ENCODE results near the gene TRIM17.
A peak's percentile ranks its signal among the peaks of the same experiment; 100 is the strongest.
"Not testable (repeated sequence)": the region's sequence is repeated elsewhere in the genome, so short reads cannot be mapped to it uniquely, and the experiment has no call there.

The TRIM17 gene

GRCh38 chr1:228448372-228448771, 31.7 kb upstream of the TRIM17 start:
- DNase-seq, result no peak

GRCh38 chr1:228446852-228447251, 30.2 kb upstream of the TRIM17 start:
- DNase-seq, result no peak

- DNase-seq, result peak in 17 of 51 donors; percentile 4 to 42 (median 21)
Observed at GRCh38 chr1:228445843-228446650, 29.4 kb upstream of the TRIM17 start.

- DNase-seq, result peak in 1 of 51 donors; percentile 38
Observed at GRCh38 chr1:228445490-228445842, 28.8 kb upstream of the TRIM17 start.

DNA sequence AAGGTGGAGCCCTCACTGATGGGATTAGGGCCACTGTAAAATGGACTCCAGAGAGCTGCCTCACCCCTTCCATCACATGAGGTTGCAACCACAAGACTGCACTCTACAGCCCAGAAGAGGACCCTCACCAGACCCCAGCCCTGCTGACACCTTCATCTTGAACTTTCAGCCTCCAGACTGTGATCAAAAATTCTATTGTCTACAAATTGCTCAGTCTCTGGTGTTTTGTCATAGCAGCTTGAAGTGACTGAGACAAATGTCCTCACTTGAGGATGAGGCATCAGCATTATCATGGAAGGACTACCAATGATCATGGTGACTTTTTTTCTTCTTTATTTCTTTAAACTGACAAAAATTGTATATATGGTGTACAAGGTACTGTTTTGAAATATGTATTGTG, 26.7 kb upstream of the TRIM17 start:
- no peak for DNase-seq

DNA sequence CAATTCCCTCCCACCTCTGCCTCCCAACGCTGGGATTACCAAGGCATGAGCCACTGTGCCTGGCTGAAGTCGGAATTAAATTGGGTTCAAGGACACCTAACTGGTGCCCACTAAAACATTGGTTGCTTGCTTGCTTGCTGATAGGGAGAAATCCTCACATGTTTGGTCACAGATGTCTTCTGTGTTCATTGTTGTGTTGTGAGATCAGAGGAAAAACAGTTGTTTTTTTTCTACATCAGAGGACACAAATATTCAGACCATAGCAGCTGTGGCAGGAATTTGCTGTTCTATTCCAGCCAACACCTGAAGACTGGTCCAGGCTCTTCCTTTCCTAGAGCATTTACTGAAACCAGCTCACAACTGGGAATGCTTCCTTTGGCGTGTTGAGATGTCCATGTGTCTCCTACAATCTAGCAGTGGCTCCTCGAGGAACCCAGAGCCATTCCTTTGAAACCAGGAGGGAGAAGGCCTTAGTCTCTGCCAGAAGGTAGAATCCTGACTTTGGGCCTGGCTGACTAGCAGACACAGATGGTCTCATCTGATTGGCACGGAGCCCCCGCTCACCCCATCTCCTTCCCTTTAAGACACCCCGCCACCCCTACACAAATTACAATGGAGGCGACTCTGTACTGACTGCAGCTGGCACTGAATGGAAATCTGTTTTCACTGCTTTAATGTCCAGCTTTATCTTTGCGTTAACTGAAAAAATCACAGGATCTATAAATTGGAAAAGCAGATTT, 24.3 kb upstream of the TRIM17 start:
- DNase-seq, result no peak

GRCh38 chr1:228438266-228438665, 21.6 kb upstream of the TRIM17 start:
- no peak for DNase-seq

GRCh38 chr1:228437424-228437962, 20.8 kb upstream of the TRIM17 start:
- DNase-seq, result no peak

GRCh38 chr1:228434689-228435088, 18.0 kb upstream of the TRIM17 start:
- DNase-seq, result no peak

DNA sequence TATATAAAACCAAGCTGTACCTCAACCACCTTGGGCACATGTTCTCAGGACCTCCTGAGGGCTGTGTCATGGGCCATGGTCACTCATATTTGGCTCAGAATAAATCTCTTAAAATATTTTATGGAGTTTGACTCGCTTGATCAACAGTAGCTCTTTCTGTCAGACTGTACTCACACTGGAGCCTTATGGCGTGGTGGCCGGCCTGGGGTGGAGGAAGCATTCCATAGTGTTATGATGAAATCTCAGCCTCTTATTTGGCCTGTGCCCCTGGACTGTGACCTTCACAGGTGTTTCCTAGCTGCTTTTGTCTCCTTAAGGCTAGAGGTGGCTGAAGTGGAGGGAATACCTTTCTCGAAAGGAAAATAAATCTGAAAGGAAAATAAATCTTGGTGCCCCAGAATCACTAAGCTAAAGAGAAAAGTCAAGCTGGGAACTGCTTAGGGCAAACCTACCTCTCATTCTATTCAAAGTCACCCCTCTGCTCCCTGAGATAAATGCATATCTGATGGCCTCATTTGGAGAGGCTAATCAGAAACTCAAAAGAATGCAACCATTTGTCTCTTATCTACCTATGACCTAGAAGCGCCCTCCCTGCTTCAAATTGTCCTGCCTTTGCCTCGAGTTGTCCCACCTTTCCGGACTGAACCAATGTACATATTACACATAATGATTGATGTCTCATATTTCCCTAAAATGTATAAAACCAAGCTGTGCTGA, 16.8 kb upstream of the TRIM17 start:
- not testable (repeated sequence) for DNase-seq

GRCh38 chr1:228430243-228430642, 13.6 kb upstream of the TRIM17 start:
- no peak for DNase-seq

- DNase-seq, result no peak
Observed at GRCh38 chr1:228429698-228430097, 13.0 kb upstream of the TRIM17 start.

GRCh38 chr1:228429007-228429406, 12.3 kb upstream of the TRIM17 start:
- no peak for DNase-seq

- no peak for DNase-seq
Observed at GRCh38 chr1:228428412-228428811, 11.8 kb upstream of the TRIM17 start.

DNA sequence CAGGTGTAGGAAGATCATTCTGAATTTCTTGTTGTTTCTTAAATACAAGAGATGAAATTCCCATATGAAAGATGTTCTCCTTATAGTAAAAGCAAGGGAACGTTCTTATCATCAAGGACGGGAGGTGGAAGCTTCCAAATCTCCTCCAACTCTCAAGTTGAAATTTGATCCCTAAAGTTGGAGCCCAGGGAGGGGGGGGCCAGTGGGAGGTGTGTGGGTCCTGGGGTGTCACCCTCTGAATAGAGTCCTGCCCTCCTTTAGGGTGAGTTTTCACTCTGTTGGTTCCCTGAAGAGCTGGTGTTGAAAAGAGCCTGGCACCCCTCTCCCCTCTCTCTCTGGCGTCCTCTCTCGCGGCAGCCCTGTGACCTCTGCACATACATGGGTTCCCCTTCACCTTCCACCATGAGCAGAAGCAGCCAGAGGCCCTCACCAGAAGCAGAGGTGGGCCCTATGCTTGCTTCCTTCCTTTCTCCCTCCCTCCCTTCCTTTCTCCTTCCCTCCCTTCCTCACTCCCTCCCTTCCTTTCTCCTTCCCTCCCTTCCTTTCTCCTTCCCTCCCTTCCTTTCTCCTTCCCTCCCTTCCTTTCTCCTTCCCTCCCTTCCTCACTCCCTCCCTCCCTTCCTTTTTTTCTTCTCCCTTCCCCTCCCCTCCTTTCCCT, 10.0 kb upstream of the TRIM17 start:
- no peak for DNase-seq

- no peak for DNase-seq
Observed at GRCh38 chr1:228424685-228425660, 8.3 kb upstream of the TRIM17 start.

- no peak for DNase-seq
Observed at GRCh38 chr1:228423404-228424053, 6.9 kb upstream of the TRIM17 start.

- DNase-seq, result no peak
Observed at GRCh38 chr1:228420968-228421826, 4.5 kb upstream of the TRIM17 start.
